Right renal pelvis (tissue), 4 donors: ENCODE measurements around the gene PTPRD. TPM values are rescaled to one million over a fixed set of nuclear protein-coding genes. Genes with fewer than 3 reads are reported as not detected.
A peak's percentile ranks its signal among the peaks of the same experiment; 100 is the strongest.

Experiments used
- DNase-seq, 4 donors: peaks; one replicate each; pipeline ENCODE4 v3.0.0-alpha.2; 2013; ENCODE audit warnings: low read depth in 4 of 4, low spot score in 3 of 4, missing footprints in 1 of 4
- polyA plus RNA-seq, 4 donors: library from polyadenylated mRNA; unstranded; fragments of 120-200 nt; gene quantifications; one replicate each; pipeline ENCODE4 v1.2.1, GENCODE V29; 2013; ENCODE audit not compliant: insufficient read length in 4 of 4

PTPRD gene
- polyA plus RNA-seq, 4 donors = 105 to 119 (median 108) TPM

DNA sequence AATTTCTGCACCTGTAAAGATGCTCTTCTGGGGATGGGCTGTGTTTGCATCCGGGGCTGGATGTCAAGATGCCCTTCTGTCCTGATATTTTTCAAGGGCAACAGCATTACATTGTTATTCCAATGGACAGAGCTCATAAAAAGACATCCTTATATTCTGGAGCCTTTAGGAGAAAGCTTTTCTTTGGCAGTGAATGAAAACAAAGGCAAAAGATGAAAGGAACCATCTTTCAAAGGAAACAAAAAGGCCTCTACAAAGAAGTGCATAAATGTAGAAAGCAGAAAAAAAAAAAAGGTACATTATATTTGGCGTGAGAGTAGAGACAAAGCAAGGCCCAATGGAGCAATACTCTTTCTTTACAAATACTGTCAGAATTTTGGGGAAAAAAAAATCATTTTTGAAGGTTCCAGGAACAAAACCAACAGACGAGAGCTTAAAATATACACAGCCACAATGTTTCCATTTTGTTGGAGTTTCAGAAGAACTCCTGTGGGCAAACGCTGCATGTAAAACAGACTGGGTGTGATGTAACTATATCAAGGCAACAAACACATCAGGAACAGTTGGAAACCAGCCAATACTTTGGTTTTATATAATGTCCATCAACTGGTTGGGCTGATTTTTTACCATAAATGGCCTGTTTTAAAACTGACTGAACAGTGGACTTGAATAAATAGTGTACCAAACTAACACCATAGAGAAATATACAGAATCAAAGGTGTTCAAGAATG, 1927.7 kb downstream of the PTPRD start:
- no peak for DNase-seq

DNA sequence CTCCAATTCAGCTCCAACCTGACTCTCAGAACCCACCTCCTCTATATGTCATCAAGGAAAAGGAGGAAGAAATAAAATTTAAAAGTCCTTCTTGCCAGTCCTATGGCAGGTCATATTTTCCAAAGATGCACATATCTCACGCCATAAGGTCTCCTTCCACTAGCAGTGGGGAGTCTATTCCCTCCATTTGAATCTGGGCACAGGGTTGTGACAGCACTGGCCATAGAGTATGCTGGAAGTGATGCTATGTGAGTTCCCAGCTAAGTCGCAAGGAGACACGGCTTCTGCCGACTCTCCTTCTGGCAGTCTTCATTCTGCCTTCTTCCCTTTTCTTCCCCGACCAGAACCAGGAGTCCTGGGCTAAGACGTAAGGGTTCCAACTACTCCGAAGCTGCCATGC, 1929.3 kb downstream of the PTPRD start:
- no peak for DNase-seq

DNA sequence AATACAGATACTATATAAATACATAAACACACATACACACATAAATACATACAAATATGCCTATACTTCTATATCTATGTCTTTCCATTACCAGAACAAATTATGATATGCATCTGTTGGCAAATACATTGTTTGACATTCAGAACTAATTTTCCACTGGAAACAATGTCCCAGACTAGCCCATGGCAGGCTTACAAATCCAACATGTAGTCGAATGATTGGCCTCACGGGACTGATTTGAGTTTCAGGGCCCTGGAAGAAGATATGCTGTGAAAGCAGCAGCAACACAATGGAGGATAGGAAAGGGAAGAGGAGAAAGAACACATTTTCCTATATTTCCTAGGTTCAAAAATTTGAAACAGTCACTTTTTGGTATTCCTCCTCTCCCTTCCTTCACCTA, 1932.1 kb downstream of the PTPRD start:
- DNase-seq = no peak

DNA sequence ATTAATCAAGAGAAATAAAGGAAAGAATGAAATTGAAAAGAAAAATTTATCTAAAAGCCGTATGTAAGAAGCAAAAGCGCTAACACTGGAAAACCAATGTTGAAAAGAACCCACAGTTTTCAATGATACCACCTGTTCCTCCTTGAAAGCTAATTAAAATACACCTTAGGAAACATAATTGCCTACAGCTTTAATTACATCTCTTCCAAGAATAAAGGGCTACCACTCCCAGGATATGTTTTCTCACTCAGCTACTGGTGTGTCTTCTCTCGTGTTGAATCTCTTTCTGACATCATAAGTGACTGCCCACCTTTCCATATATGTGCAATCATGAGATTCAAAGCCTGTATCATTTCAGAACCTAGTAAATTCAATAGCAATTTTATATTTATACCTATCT, 1932.6 kb downstream of the PTPRD start:
- no peak for DNase-seq

DNA sequence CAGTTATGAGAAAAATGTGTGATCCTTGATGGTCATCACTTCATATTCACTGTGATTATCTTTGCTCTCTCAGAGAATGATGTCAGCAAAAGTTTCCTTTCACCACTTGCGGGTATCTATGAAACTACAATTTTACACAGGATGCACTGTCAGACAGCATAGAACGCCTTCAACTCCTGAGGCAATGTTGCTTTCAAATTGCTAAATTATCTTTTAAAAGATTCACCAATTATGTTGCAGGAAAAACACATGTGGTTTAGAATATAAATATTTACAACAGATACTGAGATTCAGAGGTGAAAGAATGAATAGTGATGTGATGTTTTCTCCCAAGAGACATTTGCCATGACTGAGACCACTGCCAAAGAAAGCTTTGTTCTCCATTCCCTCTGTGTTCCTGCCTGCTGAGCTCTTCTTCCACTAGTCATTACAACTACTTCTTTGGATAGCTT, 1933.4 kb downstream of the PTPRD start:
- no peak for DNase-seq

DNA sequence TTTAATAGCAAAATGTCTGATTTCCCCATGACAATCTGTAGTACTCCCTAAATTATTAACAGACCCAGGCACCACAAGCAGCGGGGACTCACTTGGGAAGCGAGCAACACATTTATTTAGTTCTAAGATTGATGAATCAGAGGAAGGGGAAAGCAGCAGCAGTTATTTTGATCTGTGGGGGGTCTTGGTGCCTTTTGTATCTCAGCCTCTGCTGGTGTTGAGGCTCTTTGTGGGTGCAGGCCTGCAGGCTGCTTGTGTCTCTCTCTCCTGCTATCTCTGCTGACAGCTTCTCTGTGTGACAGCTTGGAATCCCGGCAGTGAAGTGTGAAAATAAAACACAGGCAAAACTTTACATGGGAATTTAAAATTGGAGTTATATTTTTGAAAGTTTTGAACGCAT, 1935.1 kb downstream of the PTPRD start:
- DNase-seq = no peak

DNA sequence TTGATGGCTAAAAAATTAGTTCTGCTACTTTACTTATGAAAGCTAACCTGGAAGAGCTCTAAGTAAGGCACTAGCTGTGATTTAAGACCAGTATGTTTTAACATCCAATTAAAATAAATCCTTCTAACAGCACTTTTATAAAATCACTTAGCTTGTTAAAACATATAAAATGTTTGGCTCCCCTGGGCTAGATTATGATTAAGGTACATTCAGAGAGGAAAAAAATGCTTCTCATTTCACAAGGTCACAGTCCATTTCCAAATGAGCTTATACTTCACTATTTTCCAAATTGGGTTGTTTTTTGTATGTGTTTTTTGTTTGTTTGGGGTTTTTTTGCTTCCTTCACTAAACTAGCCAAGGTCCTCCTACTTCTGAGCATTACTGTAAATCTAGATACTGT, 1938.3 kb downstream of the PTPRD start:
- DNase-seq = no peak

DNA sequence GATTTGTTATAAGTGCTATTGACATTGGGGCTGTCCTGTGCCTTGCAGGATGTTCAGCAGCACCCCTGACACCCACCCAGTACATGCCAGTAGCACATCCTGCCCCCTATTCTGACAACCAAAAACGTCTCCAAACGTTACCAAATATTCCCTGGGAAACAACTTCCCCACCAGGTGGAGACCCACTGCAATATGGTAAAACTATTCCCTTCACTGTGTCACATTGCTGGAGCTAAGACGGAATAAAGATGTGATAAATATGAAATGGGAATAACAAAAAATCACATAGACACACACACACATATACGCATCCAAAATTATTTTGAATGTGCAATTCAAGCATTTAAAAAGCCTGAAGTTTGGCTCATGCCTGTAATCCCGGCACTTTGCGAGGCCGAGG, 1939.0 kb downstream of the PTPRD start:
- DNase-seq = no peak

DNA sequence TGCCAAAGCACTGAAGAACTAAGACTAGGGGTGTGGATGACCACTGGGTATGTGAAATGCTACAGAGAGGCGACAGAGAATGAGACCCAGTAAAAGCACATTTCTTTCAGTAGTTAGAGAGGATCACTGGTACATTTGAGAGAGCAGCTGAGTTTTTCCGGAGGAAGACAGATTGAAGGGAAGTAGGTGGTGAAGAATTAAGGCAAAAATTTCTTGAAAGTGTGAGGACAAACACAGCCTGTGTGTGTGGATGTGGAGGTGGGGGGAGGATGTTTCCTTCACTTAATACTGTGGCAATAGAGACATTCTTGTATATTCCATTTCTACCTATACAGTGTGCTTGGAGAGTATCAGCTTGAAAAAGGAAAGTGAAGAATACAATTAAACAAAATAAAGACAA, 1942.1 kb downstream of the PTPRD start:
- DNase-seq = no peak

DNA sequence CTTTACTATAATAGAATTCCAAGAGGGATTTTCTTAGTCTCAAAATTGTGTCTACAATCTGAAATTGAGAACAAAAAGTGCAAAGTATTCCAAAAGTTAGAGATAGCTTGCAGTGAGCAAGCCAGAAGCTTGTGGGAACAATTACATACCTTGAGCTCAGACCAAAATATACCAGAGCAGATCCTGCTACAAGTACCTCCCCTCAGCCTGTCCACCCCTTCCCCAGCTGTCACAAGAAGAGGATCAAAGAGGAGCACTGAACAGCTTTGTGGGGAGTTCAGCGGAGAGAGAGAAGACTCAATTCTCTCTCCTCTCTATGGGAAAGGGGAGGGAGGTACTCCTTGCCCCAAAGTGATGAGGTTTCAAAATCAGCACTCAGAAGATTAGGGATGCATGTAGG, 1944.1 kb downstream of the PTPRD start:
- no peak for DNase-seq

DNA sequence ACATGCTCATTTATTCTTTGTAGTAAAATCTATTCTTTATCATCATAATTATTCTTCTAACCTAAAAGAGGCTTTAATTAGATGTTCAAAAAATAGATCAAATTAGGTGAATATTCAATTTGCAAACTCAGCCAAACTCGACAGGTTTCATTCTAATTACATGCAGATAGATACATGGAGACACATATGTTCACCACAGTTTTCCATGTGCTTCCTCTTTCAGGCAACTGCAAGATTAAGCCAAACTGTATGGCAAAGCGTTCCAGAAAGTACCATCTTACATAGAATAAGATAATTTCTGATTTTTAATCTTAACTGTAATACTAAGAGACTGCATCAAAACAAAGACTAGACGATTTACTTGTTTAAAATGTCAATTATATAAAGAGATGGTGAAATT, 1944.6 kb downstream of the PTPRD start:
- DNase-seq = no peak

DNA sequence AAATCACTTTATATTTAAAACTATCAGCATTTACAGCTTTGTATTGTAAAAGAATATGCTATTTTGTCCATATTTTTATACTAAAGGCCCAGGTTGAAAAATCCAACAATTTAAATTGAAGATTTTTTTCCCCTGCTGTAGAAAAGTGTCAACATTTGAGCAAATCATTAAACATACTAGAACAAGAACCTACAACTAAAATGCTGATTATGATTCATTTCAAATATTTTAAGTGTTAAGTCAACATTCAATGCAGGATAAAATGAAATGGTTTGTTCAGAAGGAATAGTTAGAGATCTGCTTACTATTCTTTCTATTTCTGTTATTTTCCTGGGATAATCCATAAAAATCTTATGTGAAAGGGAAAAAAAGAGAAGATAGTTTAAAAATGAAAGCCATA, 1946.7 kb downstream of the PTPRD start:
- DNase-seq = no peak

DNA sequence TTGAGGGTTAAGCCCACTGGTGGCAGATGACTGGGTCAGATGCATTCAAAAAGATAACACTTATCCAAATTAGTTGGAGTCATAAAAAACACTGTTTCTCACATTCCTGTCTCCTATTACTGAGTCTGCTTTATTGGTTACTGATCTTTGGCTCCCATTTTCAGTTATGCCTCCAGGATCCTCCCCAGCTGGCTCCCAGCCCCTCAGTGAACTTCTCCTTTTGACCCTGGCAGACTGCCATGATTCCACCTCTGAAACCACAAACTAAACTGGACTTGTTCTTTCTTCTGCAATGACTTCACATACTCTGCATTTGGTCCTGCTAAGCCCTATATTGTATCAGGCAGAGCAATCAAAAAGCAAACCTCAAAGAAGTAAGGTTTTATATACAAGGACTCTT, 1952.4 kb downstream of the PTPRD start:
- DNase-seq = peak; percentile 23 to 48 (median 36)

DNA sequence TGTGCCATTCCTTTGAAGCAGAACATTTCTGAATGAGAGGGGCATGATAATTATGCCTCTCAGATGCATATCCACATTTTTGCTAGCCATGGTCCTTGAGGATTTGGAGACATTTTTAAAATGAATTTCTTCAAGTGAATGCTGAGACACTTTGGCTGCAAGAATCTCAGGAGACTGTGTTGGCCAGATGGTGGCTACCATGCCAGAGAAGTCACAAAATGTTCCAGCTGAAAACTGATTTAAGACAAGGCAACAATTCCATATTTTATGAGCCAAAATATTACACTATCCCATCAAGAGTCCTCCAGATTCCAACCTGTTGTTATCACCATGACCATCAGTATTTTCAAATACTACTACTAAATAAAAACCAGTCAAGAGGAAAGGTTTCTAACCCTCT, 1953.7 kb downstream of the PTPRD start:
- no peak for DNase-seq

DNA sequence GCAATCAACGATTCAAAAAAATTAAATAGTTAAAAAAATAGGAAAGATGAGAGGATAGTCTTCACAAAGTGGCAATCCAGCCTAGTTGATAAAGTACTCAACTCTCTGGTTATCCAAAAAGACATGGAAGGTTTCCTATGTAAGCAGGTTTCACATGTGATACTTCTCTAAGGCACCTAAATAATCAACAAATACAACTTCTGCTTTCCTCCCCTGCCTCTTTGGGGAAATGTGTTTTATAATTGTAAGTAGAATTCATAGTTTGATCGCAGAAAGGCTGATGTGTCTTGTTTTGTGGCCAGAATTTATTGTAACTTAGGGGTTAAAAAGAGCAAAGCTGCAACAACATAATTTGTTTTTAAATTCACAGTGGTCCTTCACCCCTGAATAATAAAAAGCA, 1957.7 kb downstream of the PTPRD start:
- no peak for DNase-seq

DNA sequence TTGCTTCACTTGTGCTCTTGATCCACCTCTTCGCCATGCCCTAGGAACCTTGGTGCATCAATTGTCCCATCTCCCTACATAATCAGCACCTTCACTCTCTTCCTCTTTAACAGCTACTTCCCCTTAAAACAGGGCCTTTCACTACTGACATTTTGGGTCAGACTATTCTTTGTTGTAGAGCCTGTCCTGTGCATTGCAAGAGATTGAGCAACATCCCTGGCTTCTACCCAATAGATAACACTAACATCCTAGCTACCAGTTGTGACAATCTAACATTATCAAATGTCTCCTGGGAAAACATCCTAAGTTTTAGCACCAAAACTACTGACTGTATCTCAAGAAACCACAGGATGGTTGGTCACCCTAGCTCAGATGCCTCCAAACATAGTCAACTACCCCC, 1958.9 kb downstream of the PTPRD start:
- DNase-seq = no peak

DNA sequence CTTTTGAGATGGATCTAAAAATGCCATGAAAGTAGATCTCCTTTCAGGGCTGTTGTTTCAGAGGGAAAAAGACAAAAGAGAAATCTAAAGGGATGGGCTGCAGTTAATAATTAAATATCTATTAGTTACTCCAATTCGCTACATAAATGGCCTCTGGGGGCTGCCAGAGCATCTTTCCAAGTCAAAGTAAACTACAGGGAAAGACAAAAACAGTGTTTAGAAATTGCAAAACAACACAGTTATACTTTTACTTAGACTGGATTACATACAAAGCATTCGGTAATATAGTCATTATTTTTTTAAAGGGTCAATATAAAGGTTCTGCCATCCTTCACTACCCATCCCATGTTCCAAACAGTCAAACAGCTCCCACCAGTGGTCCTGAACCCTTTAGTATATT, 1959.7 kb downstream of the PTPRD start:
- DNase-seq = no peak

DNA sequence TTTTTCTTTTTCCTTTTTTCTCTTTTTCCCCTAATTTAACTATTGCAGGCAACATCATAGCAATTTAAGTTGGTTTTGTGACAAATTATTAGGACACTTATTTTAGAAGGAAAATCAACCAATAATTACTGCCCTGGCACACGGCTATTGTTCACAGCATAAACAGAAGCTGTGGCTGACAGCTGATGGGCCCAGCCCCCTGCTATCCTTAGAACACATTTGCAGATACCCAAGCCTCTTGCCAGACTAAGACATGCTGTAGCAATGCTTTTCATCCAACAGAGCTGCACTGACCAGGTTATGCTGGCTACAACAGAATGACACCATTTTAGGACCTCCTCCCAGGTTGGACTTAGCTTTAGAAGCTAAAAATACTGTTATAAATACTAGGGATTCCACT, 1960.5 kb downstream of the PTPRD start:
- no peak for DNase-seq

DNA sequence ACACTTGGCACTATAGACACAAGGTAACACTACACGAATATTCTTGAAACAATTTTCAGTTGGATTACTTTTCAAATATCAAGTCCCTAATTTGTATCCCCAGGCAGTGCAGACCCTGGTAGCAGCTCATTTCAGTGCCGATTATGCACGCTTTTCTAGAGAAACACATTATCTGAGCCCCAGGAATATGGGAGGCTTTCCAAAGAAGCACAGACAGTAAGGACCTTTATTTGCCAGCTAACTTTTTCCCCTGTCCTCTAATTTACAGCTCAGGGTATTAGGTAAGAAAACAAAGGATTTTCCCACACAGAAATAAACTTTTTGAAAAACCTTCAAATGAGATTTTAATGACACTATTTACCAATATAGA, 1961.0 kb downstream of the PTPRD start:
- no peak for DNase-seq

DNA sequence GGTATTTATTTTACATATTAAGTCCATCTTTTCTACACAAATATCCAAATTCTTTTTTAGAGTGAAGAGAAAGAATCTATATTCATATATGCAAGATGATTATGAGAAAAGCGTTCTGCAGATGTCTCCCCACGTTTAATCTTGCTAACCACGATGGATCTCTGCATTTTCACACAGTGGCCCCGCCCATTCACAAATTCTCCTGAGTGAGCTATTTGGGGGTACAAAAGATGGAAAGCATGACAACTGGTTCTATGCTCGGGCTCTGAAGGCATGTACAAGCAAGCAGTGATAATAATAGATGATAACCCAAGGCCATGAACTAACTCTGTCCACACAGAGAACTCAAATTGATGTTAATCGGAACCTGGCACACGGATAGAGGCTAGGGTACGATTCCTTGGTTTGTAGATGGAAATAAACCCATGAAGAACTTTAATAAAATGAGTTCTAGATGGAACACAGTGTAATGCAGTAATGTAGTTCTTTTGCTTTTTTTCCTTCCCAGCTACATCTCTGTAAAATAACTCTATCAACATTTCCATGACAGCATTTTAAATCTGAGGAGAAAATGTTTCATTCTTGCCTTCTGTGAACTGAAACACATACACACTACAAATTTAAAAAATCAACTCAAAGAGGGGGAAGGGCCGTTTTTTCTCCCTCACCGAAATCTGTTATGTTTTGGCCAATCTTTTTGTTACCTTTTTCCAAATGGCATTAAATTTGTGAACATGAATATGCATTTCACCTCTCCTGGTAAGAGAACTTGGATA, 1961.5 kb downstream of the PTPRD start:
- DNase-seq = no peak

DNA sequence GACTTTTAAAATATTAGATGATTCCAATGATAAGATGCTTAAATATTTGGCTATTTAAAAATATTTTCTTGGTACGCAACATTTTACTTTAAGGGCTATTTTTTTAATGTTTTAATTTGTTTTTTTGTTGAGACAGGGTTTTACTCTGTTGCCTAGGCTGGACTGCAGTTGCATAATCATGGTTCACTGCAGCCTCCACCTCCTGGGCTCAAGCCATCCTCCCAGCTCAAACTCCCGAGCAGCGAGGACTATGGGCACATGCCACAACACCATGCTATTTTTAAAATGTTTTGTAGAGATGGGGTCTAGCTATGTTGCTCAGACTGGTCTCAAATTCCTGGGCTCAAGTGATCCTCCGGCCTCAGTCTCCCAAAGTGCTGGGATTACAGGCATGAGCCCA, 1963.0 kb downstream of the PTPRD start:
- no peak for DNase-seq

DNA sequence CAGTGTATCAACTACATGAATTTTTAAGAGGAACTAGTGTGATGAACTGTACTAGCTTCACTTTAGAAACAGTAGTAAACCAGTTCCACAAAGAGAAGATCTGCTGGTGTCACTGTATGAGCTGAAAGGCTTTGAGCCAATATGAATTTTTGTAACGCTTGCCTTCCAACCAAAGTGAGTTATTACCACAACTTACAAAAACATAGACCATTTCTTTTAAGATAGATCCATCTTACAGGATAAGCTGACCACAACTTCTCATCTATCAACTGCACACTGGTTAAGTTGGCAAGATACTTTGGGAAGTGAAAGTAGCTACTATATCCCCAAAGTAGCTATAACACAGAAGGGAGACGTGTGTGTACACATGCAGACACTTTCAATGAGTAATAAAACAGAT, 1963.6 kb downstream of the PTPRD start:
- no peak for DNase-seq
